HG03095 (cell line): ENCODE results near the gene HIBADH.
"Not testable (repeated sequence)": the region's sequence is repeated elsewhere in the genome, so short reads cannot be mapped to it uniquely, and the experiment has no call there.

Experiments
- ATAC-seq: cut with Tn5 transposase; IDR thresholded peaks from one replicate; pipeline ENCODE4 v1.9.1; 2021; ENCODE audit warnings: moderate library complexity; ENCODE audit not compliant: unreplicated experiment

HIBADH gene

DNA sequence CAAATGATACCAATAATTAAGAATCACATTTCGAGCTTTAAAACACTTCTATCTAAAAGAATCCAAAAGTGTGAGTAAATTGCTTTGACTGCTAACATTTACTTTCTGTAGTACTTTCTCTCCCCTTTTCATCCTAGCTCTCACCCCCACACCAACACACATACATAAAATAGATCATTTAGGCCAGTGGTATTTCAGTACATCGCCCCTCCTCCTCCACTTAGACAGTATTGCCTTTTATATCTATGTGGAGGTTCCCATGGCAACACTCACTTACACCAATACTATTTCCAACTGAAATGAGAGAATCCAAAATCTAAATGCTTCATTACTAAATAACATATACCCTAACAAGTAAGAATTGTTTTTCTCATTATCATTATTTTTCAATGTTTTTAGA lies 58.9 kb downstream of the HIBADH start:
- no peak for ATAC-seq

- ATAC-seq: no peak
These were observed 59.9 kb downstream of the HIBADH start for GRCh38 chr7:27602766-27603165.

DNA sequence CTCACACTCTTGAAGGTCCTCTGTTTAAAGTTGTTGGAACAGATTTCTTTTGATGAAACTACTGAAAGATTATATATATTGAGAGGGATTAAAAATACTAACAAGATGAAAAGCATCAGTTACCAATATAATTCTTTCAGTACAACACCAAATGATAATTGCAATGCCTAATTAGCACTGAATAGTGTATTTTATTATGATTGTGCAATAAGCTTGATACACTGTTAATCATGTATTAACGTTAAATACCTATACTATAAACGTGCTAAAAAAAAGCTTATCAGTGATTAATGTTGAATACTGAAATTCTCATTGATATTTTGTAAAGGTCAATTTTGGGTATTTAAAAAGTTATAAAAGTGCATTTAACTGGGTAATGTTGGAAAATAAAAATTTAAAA lies 61.5 kb downstream of the HIBADH start:
- ATAC-seq: no peak

DNA sequence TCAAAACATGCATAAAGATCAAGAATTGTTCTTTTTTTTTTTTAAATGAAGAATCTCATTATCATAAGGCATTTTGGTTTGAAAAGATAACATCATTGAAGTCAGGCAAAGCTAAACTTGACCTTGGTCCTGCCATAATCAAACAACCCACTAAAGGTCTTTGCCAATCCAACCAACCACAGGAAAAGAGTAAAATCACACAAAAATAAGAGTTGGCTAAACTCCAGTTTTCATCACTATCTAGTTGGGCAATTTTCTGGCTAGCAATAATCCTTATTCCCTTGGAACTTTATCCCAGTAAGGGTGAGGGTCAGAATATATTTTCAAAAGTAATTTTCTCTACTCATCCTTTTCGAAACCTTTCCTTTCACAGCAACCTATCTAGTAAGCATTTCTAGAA lies 62.4 kb downstream of the HIBADH start:
- no peak for ATAC-seq

DNA sequence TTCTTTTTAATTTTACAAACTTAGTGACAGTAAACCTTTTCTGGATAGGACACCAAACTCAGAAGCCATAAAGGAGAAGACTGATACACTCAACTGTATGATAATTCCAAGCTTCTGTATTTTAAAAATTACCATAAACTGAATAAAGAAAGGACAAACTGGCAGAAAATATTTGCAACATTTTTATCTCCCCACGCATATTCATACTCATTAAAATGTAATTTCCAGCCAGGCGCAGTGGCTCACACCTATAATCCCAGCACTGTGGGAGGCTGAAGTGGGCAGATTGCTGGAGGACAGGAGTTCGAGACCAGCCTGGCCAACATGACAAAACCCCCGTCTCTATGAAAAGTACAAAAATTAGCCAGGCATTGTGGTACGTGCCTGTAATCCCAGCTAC lies 67.7 kb downstream of the HIBADH start:
- no peak for ATAC-seq

DNA sequence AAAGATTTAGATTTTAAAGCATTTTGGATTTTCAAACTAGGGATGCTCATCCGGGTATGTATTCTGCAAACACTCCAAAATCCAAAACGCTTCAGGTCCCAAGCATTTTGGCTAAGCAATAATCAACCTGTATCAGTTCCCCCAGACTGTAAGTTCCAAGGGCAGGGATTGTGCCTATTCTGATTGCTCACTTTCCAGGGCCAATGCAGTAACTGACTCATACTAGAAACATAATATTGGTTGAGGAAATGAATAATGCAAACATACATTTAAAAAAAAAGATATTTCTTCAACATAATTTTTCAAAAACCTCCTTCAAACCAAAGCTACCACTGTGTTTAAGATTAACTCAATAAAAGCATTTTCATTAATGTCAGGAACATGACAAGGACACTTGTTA lies 69.5 kb downstream of the HIBADH start:
- no peak for ATAC-seq

DNA sequence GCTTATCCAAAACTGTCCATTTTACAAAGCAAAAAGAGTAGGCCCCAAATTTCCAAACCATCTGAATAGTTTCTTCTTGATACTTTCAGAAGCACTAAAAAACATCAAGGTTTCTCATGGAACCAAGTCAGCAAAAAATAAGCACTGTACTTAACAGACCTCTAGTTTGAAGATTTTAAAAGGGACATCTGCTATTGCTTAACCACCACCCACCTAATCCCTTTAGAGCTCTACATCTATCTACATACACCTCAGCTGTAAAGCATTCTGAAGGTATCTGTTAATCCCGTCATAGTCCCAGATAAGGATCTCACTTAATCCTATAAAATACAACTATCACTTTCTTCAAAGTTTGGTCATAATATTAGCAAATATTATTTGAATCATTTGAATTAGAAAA lies 72.3 kb downstream of the HIBADH start:
- no peak for ATAC-seq

- no peak for ATAC-seq
These were observed 75.3 kb downstream of the HIBADH start for GRCh38 chr7:27587429-27587828.

DNA sequence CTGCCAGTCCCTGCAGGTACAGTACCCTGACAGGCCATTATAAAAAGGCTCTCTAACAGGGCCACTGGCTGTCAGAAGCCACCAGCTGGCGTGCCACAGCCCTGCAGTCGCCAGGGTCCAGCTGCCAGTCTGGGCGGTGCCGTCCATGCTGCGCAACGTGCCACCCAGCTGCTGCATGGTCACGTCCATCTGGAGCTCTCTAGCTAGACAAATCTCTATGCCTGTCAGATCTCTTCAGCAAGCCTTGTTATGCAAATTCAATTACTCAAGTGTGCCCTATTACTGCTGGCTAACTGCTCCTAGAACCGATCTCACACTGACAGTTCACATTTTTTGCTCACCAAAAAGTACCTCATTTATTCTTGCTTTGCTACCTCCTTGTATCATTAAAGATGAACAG lies 75.9 kb downstream of the HIBADH start:
- peak; percentile 84 for ATAC-seq

GRCh38 chr7:27585781-27586447 lies 76.8 kb downstream of the HIBADH start:
- ATAC-seq: no peak

DNA sequence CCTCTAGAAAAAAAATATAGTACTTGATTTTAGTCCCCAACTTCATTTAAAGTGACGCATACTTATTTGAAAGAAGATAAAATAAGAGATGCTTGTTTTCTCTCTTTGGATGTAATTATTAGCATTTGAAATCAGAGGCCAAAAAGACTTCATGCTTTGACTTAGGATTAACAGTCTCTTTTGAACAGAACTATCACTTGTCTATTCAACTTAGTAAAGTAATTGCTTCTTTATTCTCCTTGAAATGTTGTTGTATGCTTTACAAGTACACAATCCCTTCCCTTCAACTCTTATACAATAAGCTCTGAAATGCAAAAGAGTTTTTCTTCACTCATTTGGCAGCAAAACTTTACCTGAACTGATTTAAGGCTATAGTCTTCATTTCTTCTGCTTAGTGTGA lies 80.8 kb downstream of the HIBADH start:
- no peak for ATAC-seq

DNA sequence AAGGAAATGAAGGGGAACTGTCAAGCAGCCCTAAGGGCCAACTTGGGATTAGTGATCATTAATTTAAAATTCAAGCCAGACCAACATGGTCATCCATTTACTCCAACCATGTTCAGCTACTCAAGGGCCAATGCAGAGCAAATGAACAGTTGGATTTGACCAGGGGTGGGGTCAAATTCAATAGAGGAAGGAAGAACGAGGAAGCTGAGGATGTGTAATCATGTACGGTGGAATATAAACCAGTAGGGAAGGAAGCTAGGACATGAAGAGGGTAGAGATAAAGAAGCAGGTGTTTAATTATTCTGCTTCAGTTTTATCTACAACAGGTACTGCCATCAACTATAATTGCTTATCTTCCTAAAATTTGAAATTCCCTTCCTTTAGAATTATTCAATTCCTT lies 81.6 kb downstream of the HIBADH start:
- no peak for ATAC-seq

DNA sequence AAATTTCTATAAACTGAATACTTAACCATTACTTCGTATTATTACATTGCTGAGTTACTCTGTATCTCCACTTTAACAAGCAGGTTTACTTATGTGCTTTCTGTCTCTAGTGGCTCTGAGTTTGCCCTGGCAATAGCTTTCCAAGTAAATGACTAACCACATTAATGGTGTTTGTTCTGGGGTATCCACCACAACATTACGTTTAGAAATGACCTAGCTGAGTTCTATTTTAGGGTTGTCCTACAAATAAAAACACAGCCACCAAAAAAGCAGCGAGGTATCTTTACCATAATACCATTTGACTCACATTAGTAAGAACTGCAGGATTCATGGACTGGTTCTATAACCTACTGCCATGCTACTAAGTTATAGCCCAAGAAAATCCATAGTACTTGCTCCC lies 83.1 kb downstream of the HIBADH start:
- ATAC-seq: no peak

- not testable (repeated sequence) for ATAC-seq
These were observed 84.5 kb downstream of the HIBADH start for GRCh38 chr7:27578169-27578568.

GRCh38 chr7:27576360-27576944 lies 86.2 kb downstream of the HIBADH start:
- no peak for ATAC-seq

GRCh38 chr7:27575613-27576012 lies 87.1 kb downstream of the HIBADH start:
- no peak for ATAC-seq

DNA sequence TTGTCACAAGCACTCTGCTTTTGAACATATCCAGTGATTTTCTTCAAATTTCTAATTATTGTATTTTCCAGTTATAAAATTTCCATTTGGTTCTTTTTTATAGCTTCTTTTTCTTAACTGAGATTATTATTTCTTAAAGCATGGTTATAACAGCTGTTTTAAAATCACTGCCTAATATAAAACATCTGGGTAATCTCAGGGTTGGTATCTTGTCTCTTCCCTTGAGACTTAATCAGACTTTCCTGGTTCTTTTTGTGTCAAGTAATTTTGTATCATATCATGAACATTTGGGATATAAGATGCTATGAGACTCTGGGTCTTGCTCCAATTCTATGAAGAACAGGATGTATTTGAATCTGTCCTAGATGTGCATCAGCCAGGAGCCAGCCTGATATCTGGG lies 93.6 kb downstream of the HIBADH start:
- ATAC-seq: no peak

- no peak for ATAC-seq
These were observed 95.4 kb downstream of the HIBADH start for GRCh38 chr7:27567266-27567665.

- no peak for ATAC-seq
These were observed 97.7 kb downstream of the HIBADH start for GRCh38 chr7:27564881-27565482.

DNA sequence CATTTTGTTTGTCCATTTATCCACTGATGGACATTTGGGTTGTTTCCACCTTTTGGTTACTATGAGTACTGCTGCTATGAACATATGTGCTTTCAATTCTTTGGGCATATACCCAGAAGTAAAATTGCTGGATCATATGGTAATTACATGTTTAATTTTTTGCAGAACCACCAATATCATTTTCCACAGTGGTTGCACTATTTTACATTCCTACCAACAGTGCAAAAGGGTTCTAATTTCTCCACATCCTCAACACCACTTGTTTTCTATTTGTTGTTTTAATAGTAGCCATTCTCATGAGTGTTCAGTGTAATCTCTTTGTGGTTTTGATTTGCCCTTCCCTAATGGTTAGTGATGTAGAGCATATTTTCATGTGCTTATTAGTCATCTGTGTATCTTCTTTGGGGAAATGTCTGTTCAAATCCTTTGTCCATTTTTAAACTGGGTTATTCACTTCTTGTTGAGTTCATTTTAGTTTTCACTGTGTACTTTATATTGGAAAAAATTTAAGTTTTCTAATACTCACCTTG lies 101.9 kb downstream of the HIBADH start:
- ATAC-seq: no peak

DNA sequence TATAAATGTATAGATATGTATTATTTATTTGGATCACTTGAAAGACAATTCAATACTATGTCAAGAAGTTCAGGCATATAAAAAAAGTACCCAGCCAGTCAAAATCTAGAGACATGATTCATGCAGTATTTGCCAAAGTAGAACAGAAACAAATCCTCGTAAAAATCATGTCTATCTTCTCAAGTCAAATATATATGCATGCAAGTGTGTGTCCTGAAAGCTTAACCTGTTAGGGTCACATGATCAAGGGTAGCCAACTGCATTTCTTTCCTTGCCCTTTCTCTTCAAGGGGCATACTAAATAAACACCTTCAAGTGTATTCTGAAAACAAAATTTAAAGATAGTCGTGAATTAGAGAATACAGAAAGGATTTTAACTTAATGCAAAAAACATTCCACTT lies 107.0 kb downstream of the HIBADH start:
- no peak for ATAC-seq

GRCh38 chr7:27554826-27555225 lies 107.9 kb downstream of the HIBADH start:
- no peak for ATAC-seq
